ENCODE measurements around the gene TBL1X. TPM values are rescaled to one million over a fixed set of nuclear protein-coding genes. Genes with fewer than 3 reads are reported as not detected.

Gene TBL1X
- total and polyA plus RNA-seq, 2 of the 4 experiments (the other 2 are of a cell fraction) = 16.2 to 20.8 TPM

DNA sequence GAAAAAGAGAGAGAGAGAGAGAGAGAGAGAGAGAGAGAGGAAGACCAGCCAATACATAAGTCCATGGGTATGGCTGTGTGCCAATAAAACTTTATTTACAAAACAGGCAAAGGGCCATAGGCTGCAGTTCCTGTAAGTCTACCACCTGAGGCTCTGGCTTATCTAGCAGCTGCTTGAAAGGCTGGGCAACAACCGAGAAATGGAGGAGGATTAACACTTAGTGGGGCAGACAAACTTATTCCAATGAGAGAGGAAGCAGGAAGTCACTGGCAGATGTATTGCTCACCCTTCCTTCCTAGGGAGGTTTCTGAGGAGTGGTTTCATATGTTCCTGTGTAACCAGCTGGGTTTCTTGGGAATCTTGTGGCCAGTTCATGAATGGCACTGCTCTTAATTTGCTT, 305.5 kb downstream of the TBL1X start:
- Histone ChIP-seq H2BK15ac (ENCODE audit: low read depth, low read length) (no peak overlapping the region), H3K4me2 (ENCODE audit: low read depth, low read length) (no peak overlapping the region), H2BK5ac (ENCODE audit: low read depth, low read length, poor library complexity, severe bottlenecking) (no peak overlapping the region), H2AK5ac (ENCODE audit: low read depth, low read length) (no peak overlapping the region), H3K4me3 (ENCODE audit: insufficient read depth, low read depth, low read length) (no peak overlapping the region), H3K27me3 (ENCODE audit: control insufficient read depth, insufficient read depth, low read length) (peaks cover 14% of the 10 kb centered on the region), H3K18ac (ENCODE audit: low read depth, low read length) (no peak overlapping the region), H3K4ac (ENCODE audit: low read depth, low read length) (no peak overlapping the region), H3K14ac (replicated peaks; ENCODE audit: low read depth, low read length) (no peak overlapping the region), H3K9ac (ENCODE audit: low read depth, low read length) (no peak overlapping the region), H3K23ac (ENCODE audit: low read depth, low read length) (no peak overlapping the region), H3K9me3 (ENCODE audit: control insufficient read depth, insufficient read depth, low read length) (no peaks in the 10 kb centered on the region; the same call in none of the 2 replicates), H3K36me3 (ENCODE audit: control insufficient read depth, insufficient read depth, low read length) (no peaks in the 10 kb centered on the region), H4K20me1 (ENCODE audit: insufficient read depth, low read length) (no peaks in the 10 kb centered on the region), H3K56ac (ENCODE audit: extremely low read depth, insufficient read depth, low read length) (no peak overlapping the region), H2BK120ac (ENCODE audit: low read depth, low read length) (no peak overlapping the region), H3K4me1 (ENCODE audit: control insufficient read depth, insufficient read depth, low read length) (no peaks in the 10 kb centered on the region), H3K9me1 (ENCODE audit: insufficient read depth, low read length) (no peaks in the 10 kb centered on the region), H3K79me1 (ENCODE audit: low read depth in 1 of 2, low read length in 2 of 2) (no peaks in the 10 kb centered on the region), H4K5ac (ENCODE audit: low read depth, low read length) (no peak overlapping the region), H2BK20ac (ENCODE audit: low read depth, low read length) (no peak overlapping the region), H2AK9ac (replicated peaks; ENCODE audit: low read depth, low read length, poor library complexity) (no peak overlapping the region), H3K27ac (ENCODE audit: insufficient read depth, low read length) (no peak overlapping the region), H2AFZ (replicated peaks; ENCODE audit: low read length, poor library complexity) (no peak overlapping the region), H4K91ac (ENCODE audit: insufficient read depth, low read depth, low read length) (no peak overlapping the region), H4K8ac (ENCODE audit: low read depth in 2 of 2, low read length in 2 of 2) (no peak overlapping the region)
- no TSS peak for BruUV-seq (replicated peaks)
- POLR2A ChIA-PET (ENCODE audit: unreplicated experiment) = no interaction called here
- dilution Hi-C loops (cut with HindIII; ENCODE audit: low sequenced_read_pairs, unreplicated experiment) = no loop called here
- CTCF ChIA-PET = no interaction called here
- intact Hi-C loops (cut with micrococcal nuclease) = no loop called here
- TF ChIP-seq NFE2L2 (IDR thresholded peaks at IDR 0.05; ENCODE audit: low read depth, low read length) (no peak), SMC3 (IDR thresholded peaks at IDR 0.05; ENCODE audit: low read depth, low read length) (no peak), RAD21 (IDR thresholded peaks at IDR 0.05; ENCODE audit: low read length) (no peak), FOS (IDR thresholded peaks at IDR 0.05; ENCODE audit: low read depth, low read length) (no peak), MXI1 (IDR thresholded peaks at IDR 0.05; ENCODE audit: borderline replicate concordance, low read depth, low read length) (no peak), POLR2A (IDR thresholded peaks at IDR 0.05; ENCODE audit: low read depth, low read length) (no peak), CHD1 (IDR thresholded peaks at IDR 0.05; ENCODE audit: low read depth, low read length) (no peak), CEBPB (IDR thresholded peaks at IDR 0.05; ENCODE audit: low read depth, low read length) (no peak)
- TF ChIP-seq, protein P1, sequence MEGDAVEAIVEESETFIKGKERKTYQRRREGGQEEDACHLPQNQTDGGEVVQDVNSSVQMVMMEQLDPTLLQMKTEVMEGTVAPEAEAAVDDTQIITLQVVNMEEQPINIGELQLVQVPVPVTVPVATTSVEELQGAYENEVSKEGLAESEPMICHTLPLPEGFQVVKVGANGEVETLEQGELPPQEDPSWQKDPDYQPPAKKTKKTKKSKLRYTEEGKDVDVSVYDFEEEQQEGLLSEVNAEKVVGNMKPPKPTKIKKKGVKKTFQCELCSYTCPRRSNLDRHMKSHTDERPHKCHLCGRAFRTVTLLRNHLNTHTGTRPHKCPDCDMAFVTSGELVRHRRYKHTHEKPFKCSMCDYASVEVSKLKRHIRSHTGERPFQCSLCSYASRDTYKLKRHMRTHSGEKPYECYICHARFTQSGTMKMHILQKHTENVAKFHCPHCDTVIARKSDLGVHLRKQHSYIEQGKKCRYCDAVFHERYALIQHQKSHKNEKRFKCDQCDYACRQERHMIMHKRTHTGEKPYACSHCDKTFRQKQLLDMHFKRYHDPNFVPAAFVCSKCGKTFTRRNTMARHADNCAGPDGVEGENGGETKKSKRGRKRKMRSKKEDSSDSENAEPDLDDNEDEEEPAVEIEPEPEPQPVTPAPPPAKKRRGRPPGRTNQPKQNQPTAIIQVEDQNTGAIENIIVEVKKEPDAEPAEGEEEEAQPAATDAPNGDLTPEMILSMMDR (conservative IDR thresholded peaks at IDR 0.05; ENCODE audit: low read depth, low read length) = no peak
- no CpG with 5 or more reads among the region's 1 CpG for WGBS, 2 experiments (ENCODE audit: extremely low coverage in 2 of 2, insufficient read length in 1 of 2)
- no peak for ATAC-seq (ENCODE audit: low read depth)
- in situ Hi-C loops (cut with MboI; ENCODE audit: low sequenced_read_pairs) = no loop called here
- peak; percentile 8 for DNase-seq

All from IMR-90 (cell line).